ENCODE results near the gene AMELX.

GRCh38 chrX:11298600-11298999 is 5.4 kb downstream of the AMELX start:
- no peak for TF ChIP-seq USF1 (IDR thresholded peaks at IDR 0.05)
- no peak for TF ChIP-seq RAD21 (IDR thresholded peaks at IDR 0.05; ENCODE audit: low read depth)
- TF ChIP-seq ZBTB7A (IDR thresholded peaks at IDR 0.05; ENCODE audit: low read depth), result no peak
- TF ChIP-seq EP300 (IDR thresholded peaks at IDR 0.05; ENCODE audit: borderline replicate concordance), result no peak
- no peak for TF ChIP-seq NFIC (IDR thresholded peaks at IDR 0.05)
- no peak for TF ChIP-seq TCF12 (IDR thresholded peaks at IDR 0.05; ENCODE audit: low read depth)

Data from Ishikawa (cell line).